Natural killer cell (primary cell): ENCODE data around the gene NTM. TPM values are rescaled to one million over a fixed set of nuclear protein-coding genes. Genes with fewer than 3 reads are reported as not detected.

Experiments
- ATAC-seq, 3 donors: fragments of 150-1000 bp in 2 of 3; fragments of 200-7000 bp in 1 of 3; cut with Tn5 transposase; 1 replicate in 1 of 3; 2 replicates in 2 of 3; pipeline ENCODE4 v1.10.0; 2021; ENCODE audit warnings: mild to moderate bottlenecking in 2 of 3, moderate library complexity in 2 of 3
- DNase-seq, 2 donors: peaks; one replicate each; pipeline versions ENCODE4 v3.0.0 to v3.0.0-alpha.2; 2013 to 2021; ENCODE audit warnings: mixed read lengths in 1 of 2
- H3K27ac ChIP-seq: one replicate; pipeline ENCODE4 v1.5.1; 2013; ENCODE audit warnings: mild to moderate bottlenecking, low read length
- H3K27me3 ChIP-seq: one replicate; pipeline ENCODE4 v1.6.1; 2013; ENCODE audit warnings: low read length; ENCODE audit not compliant: control insufficient read depth, insufficient read depth
- H3K36me3 ChIP-seq: one replicate; pipeline ENCODE4 v1.6.1; 2013; ENCODE audit warnings: low read length; ENCODE audit not compliant: control insufficient read depth, insufficient read depth
- H3K4me1 ChIP-seq: one replicate; pipeline ENCODE4 v1.6.1; 2013; ENCODE audit warnings: low read length; ENCODE audit not compliant: control insufficient read depth, insufficient read depth
- H3K4me3 ChIP-seq: one replicate; pipeline ENCODE4 v1.5.1; 2013; ENCODE audit warnings: low read length
- H3K9me3 ChIP-seq: one replicate; pipeline ENCODE4 v1.6.1; 2013; ENCODE audit warnings: low read length; ENCODE audit not compliant: control insufficient read depth, insufficient read depth
- H3K27ac Mint-ChIP-seq, 2 donors: one replicate each; pipeline ENCODE4 v1.8.0; 2022; ENCODE audit warnings: mild to moderate bottlenecking in 2 of 2, mixed read lengths in 2 of 2, moderate library complexity in 1 of 2
- H3K27me3 Mint-ChIP-seq, 2 donors: one replicate each; pipeline ENCODE4 v1.8.0; 2022; ENCODE audit warnings: low read depth in 2 of 2, mixed read lengths in 2 of 2
- H3K36me3 Mint-ChIP-seq: one replicate; pipeline ENCODE4 v1.8.0; 2022; ENCODE audit warnings: mixed read lengths
- H3K4me1 Mint-ChIP-seq, 2 donors: one replicate each; pipeline ENCODE4 v1.8.0; 2022; ENCODE audit warnings: mixed read lengths in 2 of 2
- H3K4me3 Mint-ChIP-seq: one replicate; pipeline ENCODE4 v1.8.0; 2022; ENCODE audit warnings: mild to moderate bottlenecking, moderate library complexity, mixed read lengths
- H3K9me3 Mint-ChIP-seq, 2 donors: one replicate each; pipeline ENCODE4 v1.8.0; 2022; ENCODE audit warnings: mixed read lengths in 2 of 2
- WGBS: methylation state at CpG from one replicate; pipeline ENCODE4 v1.1.7; 2013; ENCODE audit warnings: missing lambda C conversion rate; ENCODE audit not compliant: insufficient coverage; 5-methylcytosine and 5-hydroxymethylcytosine counted together
- intact Hi-C: fragments of 100-400 bp; cut with micrococcal nuclease; formaldehyde crosslinking; loops from one replicate; pipeline ENCODE4 v1.14.2; 2022
- total RNA-seq, 4 donors: library from RNA; stranded (reverse); fragments of 120-200 nt in 1 of 4; gene quantifications; one replicate each; pipeline versions ENCODE4 v1.2.3 to v1.2.4, GENCODE V29; 2013 to 2022
- TF ChIP-seq, protein P1 (sequence below): fragments of 200-600 bp; IDR thresholded peaks from one replicate; pipeline ENCODE4 v1.8.0; 2022; ENCODE audit warnings: antibody characterized with exemption

NTM gene
- total RNA-seq, 3 donors from 2014 or later (not counting 1 experiment from before 2014, with no cell fraction given): not detected

DNA sequence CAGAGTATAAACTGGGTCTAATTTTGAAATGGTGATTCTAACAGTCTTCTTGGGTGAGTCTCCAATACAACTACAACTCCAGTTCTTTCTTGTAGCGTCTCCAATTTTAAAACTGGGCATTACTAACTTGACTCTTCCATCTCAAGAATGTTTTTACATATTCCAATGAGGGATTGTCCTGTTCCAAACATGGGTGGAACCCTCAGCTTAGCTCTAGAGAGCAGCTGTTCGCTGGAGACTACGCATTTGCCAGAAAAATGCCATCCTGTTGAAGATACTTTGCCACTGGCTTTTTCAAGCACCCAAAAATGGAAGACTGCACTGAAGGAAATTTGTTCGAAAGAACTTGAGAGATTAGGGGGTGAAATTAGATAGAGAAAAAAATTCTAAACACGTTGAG is 870.0 kb downstream of the NTM start:
- WGBS: 75% methylated on average over 5 of the region's 5 CpGs
- H3K4me1 Mint-ChIP-seq: no peaks in the 10 kb centered on the region

DNA sequence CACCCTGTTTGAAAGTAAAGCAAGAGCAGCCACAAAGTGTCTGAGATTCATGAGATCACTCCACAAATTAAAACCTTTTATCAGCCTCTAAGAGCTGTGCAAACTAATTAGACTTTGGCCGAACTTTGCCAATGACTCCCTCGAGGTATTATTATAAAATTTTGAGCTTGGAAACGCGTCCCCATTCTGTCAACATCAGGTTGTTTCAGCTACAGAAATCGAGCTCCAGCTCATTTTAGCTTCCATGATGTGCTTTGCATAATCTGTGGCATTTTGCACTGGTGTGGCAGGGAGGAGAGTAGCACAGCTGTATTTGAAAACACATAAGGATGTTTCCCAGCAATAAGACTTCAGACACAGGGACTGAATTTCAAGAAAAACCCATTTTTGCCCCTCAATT is 872.2 kb downstream of the NTM start:
- Histone ChIP-seq H3K27ac (no peak overlapping the region), H3K36me3 (no peaks in the 10 kb centered on the region), H3K9me3 (no peaks in the 10 kb centered on the region), H3K4me1 (no peaks in the 10 kb centered on the region), H3K4me3 (no peak overlapping the region), H3K27me3 (no peaks in the 10 kb centered on the region)
- H3K36me3 Mint-ChIP-seq: no peaks in the 10 kb centered on the region
- H3K9me3 Mint-ChIP-seq: peaks cover 4 to 8% of the 10 kb centered on the region in 2 donors
- DNase-seq: no peak
- H3K27me3 Mint-ChIP-seq: no peaks in the 10 kb centered on the region
- no peaks in the 10 kb centered on the region for H3K4me1 Mint-ChIP-seq
- no peak for ATAC-seq
- TF ChIP-seq, protein P1, sequence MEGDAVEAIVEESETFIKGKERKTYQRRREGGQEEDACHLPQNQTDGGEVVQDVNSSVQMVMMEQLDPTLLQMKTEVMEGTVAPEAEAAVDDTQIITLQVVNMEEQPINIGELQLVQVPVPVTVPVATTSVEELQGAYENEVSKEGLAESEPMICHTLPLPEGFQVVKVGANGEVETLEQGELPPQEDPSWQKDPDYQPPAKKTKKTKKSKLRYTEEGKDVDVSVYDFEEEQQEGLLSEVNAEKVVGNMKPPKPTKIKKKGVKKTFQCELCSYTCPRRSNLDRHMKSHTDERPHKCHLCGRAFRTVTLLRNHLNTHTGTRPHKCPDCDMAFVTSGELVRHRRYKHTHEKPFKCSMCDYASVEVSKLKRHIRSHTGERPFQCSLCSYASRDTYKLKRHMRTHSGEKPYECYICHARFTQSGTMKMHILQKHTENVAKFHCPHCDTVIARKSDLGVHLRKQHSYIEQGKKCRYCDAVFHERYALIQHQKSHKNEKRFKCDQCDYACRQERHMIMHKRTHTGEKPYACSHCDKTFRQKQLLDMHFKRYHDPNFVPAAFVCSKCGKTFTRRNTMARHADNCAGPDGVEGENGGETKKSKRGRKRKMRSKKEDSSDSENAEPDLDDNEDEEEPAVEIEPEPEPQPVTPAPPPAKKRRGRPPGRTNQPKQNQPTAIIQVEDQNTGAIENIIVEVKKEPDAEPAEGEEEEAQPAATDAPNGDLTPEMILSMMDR: no peak
- H3K27ac Mint-ChIP-seq: no peak overlapping the region
- no peak overlapping the region for H3K4me3 Mint-ChIP-seq
- WGBS: 80% methylated on average over 5 of the region's 5 CpGs
- intact Hi-C loops: no loop called here

More for the DNA sequence above, 870.0 kb downstream of the NTM start:
- no peaks in the 10 kb centered on the region for H3K27me3 ChIP-seq
- no peak for DNase-seq
- no peaks in the 10 kb centered on the region for H3K9me3 ChIP-seq
- Mint-ChIP-seq H3K4me3 (no peak overlapping the region), H3K36me3 (no peaks in the 10 kb centered on the region), H3K27me3 (no peaks in the 10 kb centered on the region), H3K27ac (no peak overlapping the region), H3K9me3 (peaks cover 2 to 7% of the 10 kb centered on the region in 2 donors)
- no peak for ATAC-seq
- H3K36me3 ChIP-seq: no peaks in the 10 kb centered on the region
- H3K4me3 ChIP-seq: no peak overlapping the region
- H3K27ac ChIP-seq: no peak overlapping the region
- TF ChIP-seq, protein P1: no peak
- intact Hi-C loops: no loop called here
- no peaks in the 10 kb centered on the region for H3K4me1 ChIP-seq

DNA sequence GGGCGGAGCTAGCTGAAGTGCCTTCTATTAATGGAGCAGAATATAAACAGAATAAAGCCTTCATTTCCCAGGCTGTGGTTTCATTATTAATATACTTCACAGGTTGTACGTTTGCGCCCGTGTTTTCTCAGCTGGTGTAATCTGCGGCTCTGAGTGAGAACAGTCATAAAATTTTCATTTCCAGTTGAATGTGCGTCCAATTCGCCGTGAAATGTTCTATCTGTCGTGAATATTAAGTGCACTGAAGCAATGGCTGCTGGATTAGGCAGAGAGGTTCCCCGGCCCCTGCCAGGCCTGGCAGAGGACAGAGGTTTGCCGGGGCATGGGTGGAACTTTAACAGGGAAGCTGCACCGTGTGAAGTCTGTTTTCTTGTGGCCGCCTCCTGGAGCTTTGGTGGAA is 874.4 kb downstream of the NTM start:
- Mint-ChIP-seq H3K4me1 (no peaks in the 10 kb centered on the region), H3K27me3 (no peaks in the 10 kb centered on the region), H3K36me3 (no peaks in the 10 kb centered on the region), H3K27ac (no peak overlapping the region), H3K9me3 (peaks cover 8 to 12% of the 10 kb centered on the region in 2 donors), H3K4me3 (no peak overlapping the region)
- Histone ChIP-seq H3K4me3 (no peak overlapping the region), H3K27ac (no peak overlapping the region), H3K9me3 (no peaks in the 10 kb centered on the region), H3K36me3 (no peaks in the 10 kb centered on the region), H3K4me1 (no peaks in the 10 kb centered on the region), H3K27me3 (no peaks in the 10 kb centered on the region)
- intact Hi-C loops: no loop called here
- no peak for DNase-seq
- 87% methylated on average over 13 of the region's 13 CpGs for WGBS
- TF ChIP-seq, protein P1: no peak
- no peak for ATAC-seq
